HL-60 (cell line): ENCODE measurements around the gene RAB8A.

ENCODE experiments used
- CTCF ChIP-seq: IDR thresholded peaks from one replicate; pipeline ENCODE4 v1.5.1; 2011; ENCODE audit warnings: low read length, control low read depth, inconsistent platforms; ENCODE audit not compliant: insufficient read depth
- GABPA ChIP-seq: IDR thresholded peaks from 2 replicates; pipeline ENCODE4 v1.6.1; 2012; ENCODE audit warnings: low read depth
- POLR2AphosphoS5 ChIP-seq: IDR thresholded peaks from 2 replicates; pipeline ENCODE4 v1.6.1; 2012; ENCODE audit warnings: low read depth

GRCh38 chr19:16160943-16161560 is 49.4 kb downstream of the RAB8A start:
- TF ChIP-seq CTCF (no peak), GABPA (no peak), POLR2AphosphoS5 (peak; percentile 44; the same call in 1 of the 2 replicates)
